ENCODE measurements around the gene KCNJ5.

DNA sequence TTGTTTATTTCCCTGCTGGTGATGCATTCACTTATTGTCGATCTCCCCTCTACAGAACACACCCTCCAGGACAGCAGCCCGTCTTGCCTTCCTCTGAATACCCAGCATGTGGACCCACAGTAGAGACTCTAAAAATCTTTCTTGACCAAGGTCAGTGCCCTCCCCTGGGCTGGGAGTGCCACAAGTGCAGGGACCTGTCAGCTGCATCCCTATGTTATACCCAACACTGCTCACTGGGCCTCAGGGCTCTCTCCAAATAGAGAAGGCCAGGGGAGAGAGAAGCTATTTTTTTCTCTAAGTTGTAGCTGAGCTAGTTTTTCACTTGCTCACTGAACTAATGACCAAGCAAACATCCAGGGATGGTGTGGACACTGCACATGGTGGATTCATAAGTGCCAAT lies 33.8 kb upstream of the KCNJ5 start:
- TF ChIP-seq, protein P1, sequence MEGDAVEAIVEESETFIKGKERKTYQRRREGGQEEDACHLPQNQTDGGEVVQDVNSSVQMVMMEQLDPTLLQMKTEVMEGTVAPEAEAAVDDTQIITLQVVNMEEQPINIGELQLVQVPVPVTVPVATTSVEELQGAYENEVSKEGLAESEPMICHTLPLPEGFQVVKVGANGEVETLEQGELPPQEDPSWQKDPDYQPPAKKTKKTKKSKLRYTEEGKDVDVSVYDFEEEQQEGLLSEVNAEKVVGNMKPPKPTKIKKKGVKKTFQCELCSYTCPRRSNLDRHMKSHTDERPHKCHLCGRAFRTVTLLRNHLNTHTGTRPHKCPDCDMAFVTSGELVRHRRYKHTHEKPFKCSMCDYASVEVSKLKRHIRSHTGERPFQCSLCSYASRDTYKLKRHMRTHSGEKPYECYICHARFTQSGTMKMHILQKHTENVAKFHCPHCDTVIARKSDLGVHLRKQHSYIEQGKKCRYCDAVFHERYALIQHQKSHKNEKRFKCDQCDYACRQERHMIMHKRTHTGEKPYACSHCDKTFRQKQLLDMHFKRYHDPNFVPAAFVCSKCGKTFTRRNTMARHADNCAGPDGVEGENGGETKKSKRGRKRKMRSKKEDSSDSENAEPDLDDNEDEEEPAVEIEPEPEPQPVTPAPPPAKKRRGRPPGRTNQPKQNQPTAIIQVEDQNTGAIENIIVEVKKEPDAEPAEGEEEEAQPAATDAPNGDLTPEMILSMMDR (IDR thresholded peaks at IDR 0.05; ENCODE audit: borderline replicate concordance, extremely low read depth, low read length, poor library complexity, severe bottlenecking) = no peak
- TF ChIP-seq EZH2 (IDR thresholded peaks at IDR 0.05; ENCODE audit: borderline replicate concordance, low read depth, low read length, severe bottlenecking) = no peak
